GM12878 (cell line): ENCODE data around the gene CSNK1G1. TPM values are rescaled to one million over a fixed set of nuclear protein-coding genes. Genes with fewer than 3 reads are reported as not detected.

ENCODE experiments used
- ATF2 ChIP-seq: IDR thresholded peaks from 2 replicates; pipeline ENCODE4 v1.6.1; 2012; ENCODE audit warnings: low read length, inconsistent platforms
- ATF7 ChIP-seq: fragments of 450-650 bp; IDR thresholded peaks from 2 replicates; pipeline ENCODE4 v1.6.1; 2016; ENCODE audit warnings: low read depth, mild to moderate bottlenecking
- CBX3 ChIP-seq: fragments of 200-600 bp; sonication (generic); IDR thresholded peaks from 2 replicates; pipeline ENCODE4 v1.6.1; 2016; ENCODE audit warnings: low read depth, borderline replicate concordance
- CBX5 ChIP-seq: sonication (generic); IDR thresholded peaks from 2 replicates; pipeline ENCODE4 v1.6.1; 2016; ENCODE audit warnings: low read depth, moderate library complexity, mild to moderate bottlenecking, inconsistent platforms
- CHD4 ChIP-seq: fragments of 200-600 bp; sonication (generic); IDR thresholded peaks from 2 replicates; pipeline ENCODE4 v1.6.1; 2016; ENCODE audit warnings: mild to moderate bottlenecking
- E4F1 ChIP-seq: fragments of 450-650 bp; IDR thresholded peaks from 2 replicates; pipeline ENCODE4 v1.6.1; 2018; ENCODE audit warnings: borderline replicate concordance, mild to moderate bottlenecking; ENCODE audit not compliant: partially characterized antibody
- GATAD2B ChIP-seq: fragments of 450-650 bp; conservative IDR thresholded peaks from 2 replicates; pipeline ENCODE4 v1.6.1; 2017; ENCODE audit warnings: low read depth, mild to moderate bottlenecking, moderate library complexity
- KAT2A ChIP-seq: conservative IDR thresholded peaks from 2 replicates; pipeline ENCODE4 v1.6.1; 2011; ENCODE audit warnings: low read depth, low read length; ENCODE audit not compliant: control insufficient read depth
- MAX ChIP-seq: IDR thresholded peaks from 2 replicates; pipeline ENCODE4 v1.6.1; 2012; ENCODE audit warnings: low read depth, low read length, improper control_type of control experiment
- MYC ChIP-seq: IDR thresholded peaks from 2 replicates; pipeline ENCODE4 v1.6.1; 2011; ENCODE audit warnings: mild to moderate bottlenecking, low read length, moderate library complexity, inconsistent platforms; ENCODE audit not compliant: insufficient read depth, insufficient replicate concordance, insufficient read length, severe bottlenecking
- NFXL1 ChIP-seq: fragments of 450-650 bp; IDR thresholded peaks from 2 replicates; pipeline ENCODE4 v1.6.1; 2017; ENCODE audit warnings: antibody characterized with exemption, mild to moderate bottlenecking, borderline replicate concordance
- NKRF ChIP-seq: fragments of 450-650 bp; conservative IDR thresholded peaks from 2 replicates; pipeline ENCODE4 v1.6.1; 2017; ENCODE audit warnings: mild to moderate bottlenecking, moderate library complexity
- NRF1 ChIP-seq: conservative IDR thresholded peaks from 2 replicates; pipeline ENCODE4 v1.6.1; 2011; ENCODE audit warnings: mild to moderate bottlenecking, low read depth, low read length, improper control_type of control experiment
- RCOR1 ChIP-seq: conservative IDR thresholded peaks from 2 replicates; pipeline ENCODE4 v1.6.1; 2012; ENCODE audit warnings: low read depth, low read length, improper control_type of control experiment
- SP1 ChIP-seq: IDR thresholded peaks from one replicate; pipeline ENCODE4 v1.6.1; 2011; ENCODE audit warnings: low read depth, low read length
- SPI1 ChIP-seq: IDR thresholded peaks from 2 replicates; pipeline ENCODE4 v1.6.1; 2011; ENCODE audit warnings: low read depth, mild to moderate bottlenecking, low read length, moderate library complexity, borderline replicate concordance; ENCODE audit not compliant: insufficient read depth
- SREBF1 ChIP-seq: IDR thresholded peaks from 2 replicates; pipeline ENCODE4 v1.6.1; 2012; ENCODE audit warnings: mild to moderate bottlenecking, low read length
- SUPT20H ChIP-seq: IDR thresholded peaks from 2 replicates; pipeline ENCODE4 v1.6.1; 2011; ENCODE audit warnings: low read depth, mild to moderate bottlenecking, low read length, moderate library complexity, borderline replicate concordance; ENCODE audit not compliant: control insufficient read depth
- TARDBP ChIP-seq: IDR thresholded peaks from 2 replicates; pipeline ENCODE4 v1.6.1; 2016; ENCODE audit warnings: borderline replicate concordance
- USF1 ChIP-seq: IDR thresholded peaks from 2 replicates; pipeline ENCODE4 v1.6.1; 2011; ENCODE audit warnings: borderline replicate concordance, low read depth, mild to moderate bottlenecking, moderate library complexity, mixed read lengths, low read length; ENCODE audit not compliant: insufficient read depth; ENCODE audit errors: extremely low read length
- ZNF217 ChIP-seq: fragments of 450-650 bp; IDR thresholded peaks from 2 replicates; pipeline ENCODE4 v1.6.1; 2017; ENCODE audit warnings: antibody characterized with exemption, mild to moderate bottlenecking
- ZNF384 ChIP-seq: IDR thresholded peaks from 2 replicates; pipeline ENCODE4 v1.6.1; 2012; ENCODE audit warnings: low read depth, mild to moderate bottlenecking, low read length, improper control_type of control experiment, borderline replicate concordance
- polyA plus RNA-seq, 11 experiments: library from polyadenylated mRNA; depleted of rRNA in 4 of 11; unstranded in 6 of 11; stranded (reverse) in 5 of 11; fragments of >200 nt; fragmentation: Nextera tagmentation in 4 of 11; fragmentation: Illumina TruSeq in 1 of 11; extraction: Ambion mirVana in 4 of 11; extraction: Trizol in 1 of 11; gene quantifications; 1 replicate in 1 of 11; 2 replicates in 10 of 11; pipeline versions ENCODE4 v1.2.1 to v1.2.3, GENCODE V29; 2011 to 2016; ENCODE audit warnings: inconsistent platforms in 2 of 11, missing spikeins in 2 of 11, low read depth in 1 of 11
- total RNA-seq, 4 experiments: library from RNA; depleted of rRNA in 3 of 4; stranded (reverse); fragments of >200 nt in 3 of 4; fragmentation: Illumina TruSeq in 1 of 4; extraction: Trizol in 1 of 4; gene quantifications; 2 replicates each; pipeline versions ENCODE4 v1.2.1 to v1.2.3, GENCODE V29; 2013 to 2021

The CSNK1G1 gene
- total and polyA plus RNA-seq, 10 of the 15 experiments (the other 5 are each of a cell fraction or from before 2014, with no cell fraction given) = 6.1 to 23.4 (median 15.3) TPM

GRCh38 chr15:64381000-64381751 is 25.2 kb upstream of the CSNK1G1 start, which contains the start of gene PCLAF (continued):
- TF ChIP-seq ATF2 (no peak), SP1 (peak; percentile 99), GATAD2B (peak; percentile 34; the same call in 1 of the 2 replicates), E4F1 (no peak), ZNF217 (no peak), SREBF1 (no peak), NFXL1 (no peak), KAT2A (no peak), NKRF (peak; percentile 96), MAX (no peak), TARDBP (no peak), NRF1 (no peak), MYC (no peak), CBX5 (no peak), CBX3 (no peak), CHD4 (no peak), ATF7 (no peak), SUPT20H (no peak), USF1 (no peak), ZNF384 (no peak), SPI1 (0 out of 2 replicates have a peak, but pooled peaks have one; percentile 27), RCOR1 (no peak)
